Fibroblast of lung (primary cell): ENCODE measurements around the gene ZP2. TPM values are rescaled to one million over a fixed set of nuclear protein-coding genes. Genes with fewer than 3 reads are reported as not detected.

Experiments used
- DNase-seq, 2 donors: peaks; one replicate each; pipeline versions ENCODE4 v3.0.0 to v3.0.0-alpha.2; 2010; ENCODE audit warnings: low read depth in 2 of 2
- H2AFZ ChIP-seq: 2 replicates; pipeline ENCODE4 v1.5.1; 2012; ENCODE audit warnings: low read length, control low read depth, inconsistent platforms
- H3K27ac ChIP-seq: 2 replicates; pipeline ENCODE4 v1.5.1; 2011; ENCODE audit warnings: low read length, control low read depth; ENCODE audit not compliant: insufficient read depth
- H3K27me3 ChIP-seq: 2 replicates; pipeline ENCODE4 v1.5.1; 2011; ENCODE audit warnings: mild to moderate bottlenecking, low read length; ENCODE audit not compliant: control insufficient read depth, insufficient read depth
- H3K36me3 ChIP-seq: 2 replicates; pipeline ENCODE4 v1.5.1; 2011; ENCODE audit warnings: low read length; ENCODE audit not compliant: control insufficient read depth, insufficient read depth
- H3K4me1 ChIP-seq: 2 replicates; pipeline ENCODE4 v1.5.1; 2011; ENCODE audit warnings: low read length; ENCODE audit not compliant: control insufficient read depth, insufficient read depth; ENCODE audit errors: extremely low read depth
- H3K4me2 ChIP-seq: 2 replicates; pipeline ENCODE4 v1.5.1; 2011; ENCODE audit warnings: low read length, control low read depth; ENCODE audit not compliant: insufficient read depth; ENCODE audit errors: extremely low read depth
- H3K4me3 ChIP-seq, 4 experiments: fragments of 200-600 bp in 1 of 4; sonication (generic) in 1 of 4; replicated peaks in 1 of 4; 2 replicates each; pipeline ENCODE4 v1.5.1; 2011 to 2016; ENCODE audit warnings: low read length in 4 of 4, low read depth in 3 of 4, mild to moderate bottlenecking in 3 of 4, control low read depth in 2 of 4, inconsistent platforms in 1 of 4, mixed read lengths in 1 of 4; ENCODE audit not compliant: insufficient read depth in 1 of 4; ENCODE audit errors: control extremely low read depth in 1 of 4
- H3K79me2 ChIP-seq: 2 replicates; pipeline ENCODE4 v1.5.1; 2012; ENCODE audit warnings: mild to moderate bottlenecking, low read length, inconsistent platforms; ENCODE audit not compliant: control insufficient read depth, insufficient read depth
- H3K9ac ChIP-seq: 2 replicates; pipeline ENCODE4 v1.5.1; 2011; ENCODE audit warnings: mild to moderate bottlenecking, low read length, control low read depth; ENCODE audit not compliant: insufficient read depth
- H3K9me3 ChIP-seq: 2 replicates; pipeline ENCODE4 v1.5.1; 2012; ENCODE audit warnings: low read depth, low read length; ENCODE audit not compliant: control insufficient read depth, insufficient read depth
- H4K20me1 ChIP-seq: 2 replicates; pipeline ENCODE4 v1.5.1; 2011; ENCODE audit warnings: low read length; ENCODE audit not compliant: control insufficient read depth, insufficient read depth; ENCODE audit errors: extremely low read depth
- CTCF ChIP-seq, 2 donors: IDR thresholded peaks in 1 of 2; conservative IDR thresholded peaks in 1 of 2; 1 replicate in 1 of 2; 2 replicates in 1 of 2; pipeline ENCODE4 v1.5.1; 2011 to 2012; ENCODE audit warnings: low read length in 2 of 2, control low read depth in 1 of 2, inconsistent platforms in 1 of 2, low read depth in 1 of 2, mild to moderate bottlenecking in 1 of 2
- EZH2 ChIP-seq: IDR thresholded peaks from 2 replicates; pipeline ENCODE4 v1.5.1; 2012; ENCODE audit warnings: low read length, control low read depth, mild to moderate bottlenecking; ENCODE audit errors: missing control alignments
- polyA plus RNA-seq, 2 donors: library from polyadenylated mRNA; depleted of rRNA in 1 of 2; stranded (reverse) in 1 of 2; unstranded in 1 of 2; fragments of >200 nt; gene quantifications; 2 replicates each; pipeline ENCODE4 v1.2.1, GENCODE V29; 2011 to 2012; ENCODE audit warnings: missing spikeins in 1 of 2
- total RNA-seq: library from RNA; depleted of rRNA; stranded (reverse); fragments of >200 nt; gene quantifications from 2 replicates; pipeline ENCODE4 v1.2.1, GENCODE V29; 2014

ZP2 gene
- total and polyA plus RNA-seq, 2 donors (not counting 1 experiment from before 2014, with no cell fraction given): not detected

- H3K4me1 ChIP-seq: peaks cover 17% of the 10 kb centered on the region
- H3K27me3 ChIP-seq: no peaks in the 10 kb centered on the region
- no peaks in the 10 kb centered on the region for H3K36me3 ChIP-seq
- no peaks in the 10 kb centered on the region for H3K79me2 ChIP-seq
- H3K4me2 ChIP-seq: no peak overlapping the region
- H3K27ac ChIP-seq: no peak overlapping the region
- no peak overlapping the region for H2AFZ ChIP-seq
- no peaks in the 10 kb centered on the region for H4K20me1 ChIP-seq
- H3K9me3 ChIP-seq: no peaks in the 10 kb centered on the region
- DNase-seq: no peak
- H3K4me3 ChIP-seq: no peak overlapping the region
- no peak overlapping the region for H3K9ac ChIP-seq
- TF ChIP-seq EZH2 (no peak), CTCF (conservative IDR thresholded peaks at IDR 0.05 in 1 of 2, IDR thresholded peaks at IDR 0.05 in 1 of 2; ENCODE audit: low read depth in 1 of 2, low read length in 2 of 2) (no peak)
Measured at GRCh38 chr16:21161211-21161610, 50.2 kb downstream of the ZP2 start.

- no peaks in the 10 kb centered on the region for H3K36me3 ChIP-seq
- H3K4me2 ChIP-seq: no peak overlapping the region
- no peak for TF ChIP-seq CTCF (conservative IDR thresholded peaks at IDR 0.05 in 1 of 2, IDR thresholded peaks at IDR 0.05 in 1 of 2; ENCODE audit: low read depth in 1 of 2, low read length in 2 of 2)
- no peak for TF ChIP-seq EZH2
Measured at GRCh38 chr16:21160276-21160675, 51.1 kb downstream of the ZP2 start.

GRCh38 chr16:21159281-21159951 lies 52.0 kb downstream of the ZP2 start:
- Histone ChIP-seq H3K27ac (no peak overlapping the region), H3K36me3 (no peaks in the 10 kb centered on the region), H3K9me3 (no peaks in the 10 kb centered on the region), H2AFZ (peak overlapping the region; percentile 56), H3K4me1 (peaks cover 17% of the 10 kb centered on the region), H4K20me1 (no peaks in the 10 kb centered on the region), H3K9ac (no peak overlapping the region), H3K27me3 (no peaks in the 10 kb centered on the region), H3K79me2 (no peaks in the 10 kb centered on the region), H3K4me3 (peak overlapping the region; percentile 61 to 82 (median 69)), H3K4me2 (peak overlapping the region; percentile 93)
- peak in 1 of 2 donors; percentile 10 for DNase-seq
- TF ChIP-seq CTCF (conservative IDR thresholded peaks at IDR 0.05 in 1 of 2, IDR thresholded peaks at IDR 0.05 in 1 of 2; ENCODE audit: low read depth in 1 of 2, low read length in 2 of 2) (no peak), EZH2 (no peak)

More at GRCh38 chr16:21160276-21160675, 51.1 kb downstream of the ZP2 start:
- Histone ChIP-seq H4K20me1 (no peaks in the 10 kb centered on the region), H3K27ac (no peak overlapping the region), H3K4me1 (peaks cover 17% of the 10 kb centered on the region), H3K79me2 (no peaks in the 10 kb centered on the region), H3K4me3 (peak overlapping the region in 1 of 4 experiments; percentile 82), H3K9ac (no peak overlapping the region), H3K27me3 (no peaks in the 10 kb centered on the region), H3K9me3 (no peaks in the 10 kb centered on the region), H2AFZ (no peak overlapping the region)
- DNase-seq: no peak
